Fibroblast of skin of right biceps (primary cell): ENCODE results near the gene PRR23A.

Source experiments
- DNase-seq: peaks from one replicate; pipeline ENCODE4 v3.0.0-alpha.2; 2013

PRR23A gene

GRCh38 chr3:138971766-138972320 lies 34.2 kb downstream of the PRR23A start:
- no peak for DNase-seq

GRCh38 chr3:138964923-138965322 lies 41.1 kb downstream of the PRR23A start:
- no peak for DNase-seq

DNA sequence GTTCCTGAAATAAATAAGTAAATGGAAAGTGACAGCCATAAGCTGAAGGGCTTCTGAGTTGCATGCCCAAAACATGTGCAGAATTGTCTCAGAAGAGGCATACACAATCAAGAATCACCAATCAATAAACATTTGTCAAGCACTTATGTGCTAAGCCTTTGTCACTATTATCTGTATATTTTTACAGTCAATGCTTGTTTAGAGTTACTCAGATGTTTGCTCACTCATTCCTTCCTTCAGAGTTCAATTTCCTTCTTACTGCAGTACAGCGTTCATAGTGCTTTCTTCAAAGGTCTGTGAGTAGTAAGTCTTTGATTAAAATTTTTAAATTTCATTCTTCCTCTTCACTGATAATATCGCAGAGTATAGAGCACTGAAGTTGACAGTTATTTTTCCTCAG lies 41.8 kb downstream of the PRR23A start:
- no peak for DNase-seq

DNA sequence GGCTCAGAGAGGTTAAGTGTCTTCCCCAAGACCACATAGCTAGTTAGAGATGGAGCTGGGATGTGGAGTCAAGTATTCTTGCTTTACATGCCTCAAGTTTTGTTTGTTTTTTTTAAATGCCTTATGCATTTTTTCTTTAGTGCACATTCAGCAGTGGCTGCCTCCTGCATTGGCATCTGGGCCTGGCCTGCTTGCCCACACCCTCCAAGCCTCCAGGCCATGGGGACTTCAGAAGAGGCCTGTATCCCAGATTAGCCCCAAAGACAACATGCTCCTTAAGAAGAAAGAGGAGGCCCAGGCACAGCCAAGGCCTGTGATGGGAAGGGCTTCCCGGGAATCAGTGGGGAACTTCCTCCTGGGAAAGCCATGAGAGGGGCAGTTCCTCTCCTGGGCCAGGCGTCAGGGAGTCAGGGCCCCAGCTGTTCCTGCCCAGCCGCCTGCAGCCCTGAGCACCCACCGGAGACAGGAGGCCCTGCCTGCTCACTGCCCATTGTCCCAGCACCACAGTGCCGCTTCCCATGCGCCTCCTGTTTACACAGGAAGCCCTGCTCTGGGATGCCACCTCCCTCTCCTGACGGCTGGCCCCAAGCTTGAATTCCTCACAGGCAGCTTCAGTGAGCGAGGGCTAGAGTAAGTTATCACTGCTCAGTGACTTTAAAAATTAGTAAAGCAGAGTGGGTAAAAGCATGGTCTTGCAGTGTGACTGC lies 43.1 kb downstream of the PRR23A start:
- no peak for DNase-seq

DNA sequence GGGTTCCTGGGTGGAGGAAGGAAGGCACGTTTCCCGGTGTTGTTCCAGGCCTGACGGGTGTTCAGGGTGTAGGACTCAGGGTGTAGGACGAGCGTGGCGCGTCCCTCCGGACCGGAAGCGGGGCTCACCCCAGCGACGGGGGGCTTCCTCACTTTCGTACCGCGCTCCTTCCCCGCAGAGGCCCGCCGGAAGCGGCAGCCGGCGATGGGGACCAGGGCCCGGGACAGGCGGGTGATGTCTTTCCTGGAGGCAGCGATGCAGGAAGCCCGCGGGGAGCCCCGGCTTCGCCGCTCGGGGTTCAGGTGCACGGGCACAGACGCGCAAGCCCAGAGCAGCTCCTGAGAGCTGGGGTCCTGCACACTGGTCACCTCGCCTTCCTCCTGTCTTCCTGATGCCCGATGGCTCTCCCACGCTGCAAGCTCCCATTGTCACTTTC lies 45.6 kb downstream of the PRR23A start:
- no peak for DNase-seq
